Stimulated activated CD4-positive, alpha-beta T cell treated with anti-CD3 and anti-CD28 coated beads, Interleukin-15, amount 100 ng/mL, for 24 hours (primary cell): Measurements from ENCODE around the gene CLDN5.
"Not testable (repeated sequence)": the region's sequence is repeated elsewhere in the genome, so short reads cannot be mapped to it uniquely, and the experiment has no call there.

ENCODE experiments used
- DNase-seq: peaks from one replicate; pipeline ENCODE4 v3.0.0-alpha.2; 2020

Gene CLDN5, protein sequence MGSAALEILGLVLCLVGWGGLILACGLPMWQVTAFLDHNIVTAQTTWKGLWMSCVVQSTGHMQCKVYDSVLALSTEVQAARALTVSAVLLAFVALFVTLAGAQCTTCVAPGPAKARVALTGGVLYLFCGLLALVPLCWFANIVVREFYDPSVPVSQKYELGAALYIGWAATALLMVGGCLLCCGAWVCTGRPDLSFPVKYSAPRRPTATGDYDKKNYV

DNA sequence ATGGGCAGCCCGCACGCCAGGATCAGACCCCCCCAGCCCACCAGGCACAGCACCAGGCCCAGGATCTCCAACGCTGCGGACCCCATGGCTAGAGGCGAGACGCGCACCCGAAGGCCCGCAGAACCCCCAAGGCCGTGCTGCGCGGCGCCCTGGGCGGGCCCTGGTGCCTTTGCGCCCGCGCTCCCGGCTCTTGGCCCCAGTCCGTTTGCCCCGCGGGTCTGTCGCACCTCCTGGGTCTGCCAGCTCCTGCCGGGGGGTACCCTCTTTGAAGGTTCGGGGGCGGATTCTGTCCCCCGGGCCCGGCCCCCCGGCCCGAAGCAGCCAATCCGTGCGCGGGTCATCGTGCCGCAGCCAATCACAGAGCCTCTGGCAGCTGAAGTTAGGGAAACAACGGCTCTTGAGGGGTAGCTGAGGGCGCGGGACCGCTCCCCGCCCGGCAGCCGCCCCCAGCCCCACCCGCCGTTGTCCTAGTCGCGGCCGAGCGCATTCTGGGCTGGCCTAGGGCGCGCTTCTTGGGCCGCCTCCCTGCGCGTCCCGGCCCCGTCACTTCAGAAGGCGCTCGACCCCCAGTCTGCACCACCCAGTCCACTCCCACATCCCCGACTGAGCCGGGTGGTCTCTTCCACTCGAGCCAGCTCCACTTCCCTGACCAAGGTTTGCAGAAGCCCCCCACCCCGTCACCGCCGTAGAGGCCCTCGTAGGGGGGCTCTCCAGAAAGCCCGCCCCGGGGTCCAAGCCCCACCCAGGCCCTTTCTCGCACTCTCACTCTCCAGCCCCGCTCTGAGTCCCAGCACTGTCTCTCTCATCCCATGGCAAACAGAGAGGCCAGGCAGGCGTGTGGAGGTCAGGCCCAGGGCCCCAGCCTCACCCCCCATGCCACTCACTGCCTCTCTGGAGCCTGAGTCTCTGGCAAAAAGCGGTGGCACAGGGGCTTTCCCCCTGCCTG, at the start of gene CLDN5:
TSS of gene CLDN5 (minus strand) at position 241 of the 946 bp plus-strand sequence. CDS start at position 86, 155 bp downstream.
- peak; percentile 46 for DNase-seq

DNA sequence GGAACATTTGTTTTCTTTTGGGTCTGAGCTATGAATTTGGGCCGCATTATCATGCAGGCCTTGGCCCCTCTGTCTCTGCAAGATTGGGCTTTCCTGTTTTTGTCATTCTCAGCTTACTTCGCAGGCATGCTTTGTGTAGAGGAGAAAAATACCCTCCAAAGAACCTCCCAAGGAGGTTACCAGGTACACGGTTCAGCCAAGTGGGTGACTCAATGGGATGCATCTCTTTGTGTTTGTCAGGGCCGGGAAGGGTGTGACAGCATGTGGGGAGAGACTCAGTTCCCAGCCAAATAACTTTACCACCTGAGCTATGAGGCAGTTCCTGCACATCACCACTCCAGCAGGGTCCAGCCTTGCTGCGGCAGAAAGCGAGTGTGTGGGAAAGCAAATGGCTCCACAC, 47.8 kb upstream of the CLDN5 start:
- no peak for DNase-seq

DNA sequence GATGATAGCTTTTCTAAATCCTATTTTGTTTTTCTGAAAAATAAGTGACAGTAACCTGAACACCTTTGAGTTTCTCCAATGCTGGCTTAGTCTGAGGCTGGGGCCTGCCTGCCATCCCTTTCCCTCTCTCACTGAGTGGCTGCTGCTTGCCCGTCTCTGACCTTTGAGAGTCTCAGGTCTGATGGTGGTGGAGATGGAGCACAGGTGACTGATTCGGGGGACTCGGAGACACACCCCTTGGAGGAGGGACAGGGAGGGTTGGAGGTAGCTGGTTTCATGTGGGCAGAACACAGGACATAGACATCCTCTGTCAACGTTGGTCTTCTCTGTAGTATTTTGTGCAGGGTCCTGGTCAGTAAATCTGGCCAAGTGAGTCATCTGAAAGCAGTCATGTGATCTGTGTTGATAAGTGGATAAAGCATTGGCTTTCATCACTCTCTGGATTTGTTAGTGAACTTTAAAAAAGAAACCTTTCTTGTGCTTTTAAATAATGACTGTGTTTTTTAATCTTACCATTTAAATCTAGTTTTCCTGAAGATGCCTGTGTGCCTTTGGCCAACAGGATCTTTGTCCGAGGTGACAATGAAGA, 47.1 kb upstream of the CLDN5 start:
- DNase-seq = no peak

DNA sequence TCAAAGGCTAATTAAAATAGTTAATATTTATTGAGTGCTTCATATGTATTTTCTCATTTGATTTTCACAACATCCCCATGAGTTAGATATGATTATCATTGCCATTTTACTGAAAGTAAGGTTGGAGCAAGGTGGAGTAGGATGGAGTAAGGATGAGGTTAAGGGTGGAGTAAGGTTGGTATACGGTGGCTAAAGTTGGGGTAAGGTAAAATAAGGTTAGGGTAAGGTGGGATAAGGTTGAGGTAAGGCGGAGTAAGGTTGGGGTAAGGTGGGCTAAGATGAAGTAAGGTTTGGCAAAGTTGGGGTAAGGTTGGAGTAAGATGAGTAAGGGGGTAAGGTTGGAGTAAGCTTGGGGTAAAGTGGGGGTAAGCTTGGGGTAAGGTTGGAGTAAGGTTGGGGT, 45.8 kb upstream of the CLDN5 start:
- no peak for DNase-seq

DNA sequence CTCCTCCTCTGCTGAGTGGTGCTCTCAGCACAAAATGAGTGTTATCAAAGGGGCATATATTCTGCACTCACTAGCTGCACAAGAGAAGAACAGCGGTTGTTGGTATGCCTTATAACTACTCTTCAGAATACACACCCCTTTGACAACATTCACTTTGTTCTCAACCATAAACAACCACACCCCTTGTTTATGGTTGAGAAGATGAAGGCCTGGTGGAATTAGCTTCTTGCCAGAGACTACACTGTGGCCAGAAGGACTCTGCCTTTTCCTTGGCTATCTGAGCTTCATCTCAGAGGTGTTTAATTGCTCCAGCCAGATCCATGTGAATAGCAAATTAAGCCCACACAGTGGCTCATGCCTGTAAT, 45.0 kb upstream of the CLDN5 start:
- DNase-seq = no peak

DNA sequence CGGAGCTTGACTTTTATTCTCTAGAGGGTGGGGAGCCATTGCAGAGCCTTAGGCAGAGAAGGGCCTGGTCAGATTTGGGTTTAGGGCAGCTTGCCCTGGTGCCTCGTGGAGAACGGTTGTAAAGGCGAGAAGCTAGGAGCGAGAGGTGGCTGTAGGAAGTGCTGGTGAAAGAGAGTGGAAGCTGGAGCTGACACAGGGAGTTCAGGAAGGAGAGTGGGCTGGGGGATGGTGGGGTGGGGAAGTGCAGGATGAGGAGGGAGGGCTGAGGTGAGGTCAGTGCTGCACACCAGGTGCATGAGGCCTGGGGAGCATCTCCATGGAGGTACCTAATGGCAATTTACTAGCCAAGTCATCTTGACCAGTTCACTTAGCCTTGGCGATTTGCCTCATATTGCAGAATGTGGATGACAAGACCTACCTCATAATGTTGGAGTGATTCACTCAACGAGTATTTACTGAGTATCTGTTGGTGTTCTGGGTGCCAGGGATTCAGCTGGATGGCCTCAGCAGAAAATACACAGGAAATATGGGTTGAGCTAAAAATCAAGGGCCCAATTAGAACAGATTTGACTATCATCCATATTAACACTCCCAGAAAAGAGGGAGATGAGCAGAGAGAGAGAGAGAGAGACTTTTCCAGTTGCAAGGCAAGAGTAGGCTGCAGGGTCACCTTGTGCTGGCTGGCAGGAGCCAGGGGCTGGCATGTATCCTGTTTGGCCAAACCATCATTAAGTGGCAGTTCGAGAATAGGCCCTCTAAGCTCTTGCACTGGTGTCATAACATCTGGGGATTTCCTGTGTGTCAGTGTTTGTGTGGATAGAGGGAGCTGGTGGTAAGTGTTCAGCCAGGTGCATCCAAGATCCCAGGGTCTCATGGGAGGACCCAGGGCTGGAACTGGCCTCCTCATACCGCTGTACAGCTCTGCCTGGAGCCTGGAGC, 44.4 kb upstream of the CLDN5 start:
- no peak for DNase-seq

DNA sequence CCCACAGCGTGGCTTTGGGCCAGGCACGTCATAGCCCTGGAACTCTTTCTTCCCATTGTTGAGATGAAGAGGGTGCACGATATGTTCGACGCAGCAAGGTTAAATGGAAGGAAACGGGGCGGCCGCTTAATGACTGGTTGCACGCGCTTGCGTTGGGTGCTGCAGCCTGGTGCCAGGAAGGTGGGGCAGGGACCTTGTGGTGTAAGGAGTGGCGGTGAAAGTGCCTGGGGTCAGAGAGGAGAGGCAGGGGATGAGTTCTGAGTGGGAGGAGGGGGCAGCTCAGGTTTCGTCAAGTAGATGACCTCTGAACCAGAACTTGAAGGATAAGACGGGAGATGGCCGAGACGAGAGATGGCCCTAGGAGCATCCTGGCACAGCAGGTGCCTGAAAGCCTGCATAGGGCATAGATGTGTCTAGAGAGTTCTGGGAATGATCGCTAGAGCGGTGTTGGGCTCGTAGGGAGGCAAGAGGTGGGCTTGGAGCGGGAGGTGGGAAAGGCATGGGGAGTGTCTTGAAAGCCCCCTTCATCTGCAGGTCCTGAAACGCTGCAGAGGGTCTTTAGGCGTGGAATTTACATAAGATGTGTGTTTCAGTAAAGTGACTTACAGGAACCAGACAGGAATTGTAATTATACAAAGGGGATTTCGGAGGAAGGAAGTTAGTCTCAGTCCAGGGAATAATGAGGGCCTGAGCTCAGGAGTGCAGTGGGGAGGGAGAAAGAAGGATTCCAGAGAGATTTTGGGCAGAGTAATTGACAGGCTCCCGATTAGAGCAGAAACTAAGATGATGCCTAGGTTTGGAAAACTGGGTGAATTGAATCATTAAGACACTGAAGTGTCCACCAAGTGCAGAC, 43.2 kb upstream of the CLDN5 start:
- DNase-seq = no peak

DNA sequence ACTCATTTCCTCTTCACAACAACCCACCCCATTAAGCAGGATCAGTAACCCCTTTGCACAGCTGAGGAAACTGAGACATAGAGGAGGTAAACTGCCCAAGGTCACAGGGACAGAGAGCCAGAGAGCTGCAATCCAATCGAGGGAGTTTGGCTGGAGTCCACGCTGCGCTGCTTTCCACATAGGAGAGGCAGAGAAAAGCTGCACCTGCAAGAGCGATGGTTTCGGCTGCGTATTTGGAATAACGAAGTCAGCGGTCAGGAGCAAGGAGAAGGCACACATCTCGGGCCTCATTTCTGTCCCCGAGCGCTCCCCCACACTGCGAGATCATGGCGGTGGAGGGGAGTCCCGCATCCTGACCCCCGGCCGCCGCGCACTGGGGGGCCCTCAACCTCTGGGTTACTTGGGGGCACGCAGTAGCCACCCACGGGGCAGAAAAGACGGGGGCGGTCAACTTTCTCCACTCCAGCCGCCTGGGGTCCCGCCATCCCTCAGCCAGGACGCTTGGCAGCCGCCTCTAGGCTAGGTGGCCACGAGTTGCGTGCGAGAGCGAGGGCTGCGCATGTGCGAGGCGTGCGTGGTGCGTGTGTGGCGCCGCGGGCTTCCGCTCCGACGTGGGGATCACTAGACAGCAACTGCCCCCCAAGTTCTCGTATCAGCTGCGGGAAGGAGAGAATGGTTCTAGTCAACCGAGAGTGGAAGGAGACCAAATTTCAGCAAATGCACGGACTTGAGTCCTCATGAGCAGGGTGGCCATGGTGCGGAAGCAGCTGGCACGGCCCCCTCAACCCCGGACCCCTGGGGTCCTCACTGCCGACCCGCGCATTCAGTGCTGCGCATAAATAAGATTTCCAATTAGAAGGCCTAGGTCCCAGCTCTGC, 42.3 kb upstream of the CLDN5 start:
- DNase-seq = no peak

DNA sequence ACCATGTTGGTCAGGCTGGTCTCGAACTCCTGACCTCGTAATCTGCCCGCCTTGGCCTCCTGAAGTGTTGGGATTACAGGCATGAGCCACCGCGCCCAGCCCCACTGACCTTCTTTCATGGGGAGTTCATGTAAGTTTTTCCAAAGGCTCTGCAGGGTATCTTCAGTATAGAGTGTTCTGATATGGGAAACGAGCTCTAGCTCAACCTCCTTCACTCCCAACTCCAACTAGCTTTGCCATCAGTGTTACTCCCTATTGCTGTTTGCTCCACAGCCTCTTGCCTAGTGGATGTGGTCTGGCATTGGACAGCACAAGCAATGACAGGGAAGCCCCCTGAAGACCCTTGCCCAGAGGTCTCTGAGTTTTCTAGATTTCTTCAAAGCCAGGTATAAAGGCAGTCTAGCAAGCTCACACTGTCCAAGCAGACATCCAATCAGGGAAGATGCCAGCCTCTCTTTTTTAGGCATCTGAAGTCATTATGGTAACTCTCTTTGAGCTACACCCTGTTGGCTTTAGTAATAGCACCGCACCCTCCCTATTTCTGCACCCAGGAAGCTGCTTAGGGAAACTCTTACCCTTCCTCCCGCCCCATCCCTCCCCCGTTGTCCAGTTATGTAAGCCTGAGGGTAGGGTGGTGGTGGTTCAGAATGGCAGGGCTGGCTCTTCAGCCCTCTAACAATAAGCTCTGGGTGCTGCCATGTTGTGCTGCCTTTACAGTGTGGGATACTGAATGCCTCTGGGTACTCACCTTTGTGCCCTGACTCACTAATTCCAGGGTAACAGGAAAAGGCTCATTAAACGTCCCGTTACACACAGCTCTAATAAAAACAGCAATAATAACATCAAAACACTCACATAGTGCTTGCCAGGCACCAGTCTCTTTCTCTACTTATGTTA, 41.4 kb upstream of the CLDN5 start:
- no peak for DNase-seq

DNA sequence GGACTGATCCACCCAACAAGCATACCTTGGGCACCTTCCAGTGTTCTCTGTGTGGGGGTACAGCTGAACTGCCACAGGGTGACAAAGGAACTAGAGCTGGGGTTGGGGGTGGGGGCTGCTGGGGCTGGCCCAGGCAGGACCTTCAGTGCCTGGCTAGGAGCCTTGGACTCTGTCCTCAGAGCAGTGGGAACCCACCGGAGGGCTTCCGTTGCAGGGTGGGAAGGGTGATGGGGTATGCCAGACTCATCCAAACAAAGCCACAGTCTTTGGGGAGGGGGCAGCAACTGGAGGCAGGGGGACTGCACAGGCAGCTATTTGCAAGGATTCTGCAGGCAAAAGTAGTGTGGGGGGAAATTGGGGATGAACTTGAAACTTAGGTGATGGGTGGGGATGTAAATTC, 35.7 kb upstream of the CLDN5 start:
- no peak for DNase-seq

DNA sequence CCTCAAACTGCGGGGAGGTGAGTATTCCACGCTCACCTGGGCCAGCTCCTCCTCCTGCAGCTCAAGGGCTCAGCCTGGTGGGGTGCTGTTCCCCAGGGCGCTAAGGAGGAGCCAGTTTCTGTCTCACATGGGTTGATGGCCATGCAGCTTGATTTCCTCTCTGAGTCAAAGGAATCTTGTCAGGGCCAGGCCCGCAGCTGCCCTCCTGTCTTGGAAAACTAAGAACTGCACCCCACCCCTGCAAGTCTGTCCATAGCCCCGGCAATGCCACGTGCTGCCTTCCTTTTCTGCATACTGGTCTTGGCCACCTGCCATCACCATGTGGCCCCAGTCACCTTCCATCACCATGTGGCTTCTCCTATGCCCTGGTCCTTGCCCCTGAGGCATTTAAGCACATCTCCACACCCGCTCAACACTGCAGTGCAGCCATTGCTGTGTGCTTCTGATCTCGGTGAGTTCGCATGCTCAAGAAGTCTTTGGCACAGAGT, 35.2 kb upstream of the CLDN5 start:
- DNase-seq = no peak

DNA sequence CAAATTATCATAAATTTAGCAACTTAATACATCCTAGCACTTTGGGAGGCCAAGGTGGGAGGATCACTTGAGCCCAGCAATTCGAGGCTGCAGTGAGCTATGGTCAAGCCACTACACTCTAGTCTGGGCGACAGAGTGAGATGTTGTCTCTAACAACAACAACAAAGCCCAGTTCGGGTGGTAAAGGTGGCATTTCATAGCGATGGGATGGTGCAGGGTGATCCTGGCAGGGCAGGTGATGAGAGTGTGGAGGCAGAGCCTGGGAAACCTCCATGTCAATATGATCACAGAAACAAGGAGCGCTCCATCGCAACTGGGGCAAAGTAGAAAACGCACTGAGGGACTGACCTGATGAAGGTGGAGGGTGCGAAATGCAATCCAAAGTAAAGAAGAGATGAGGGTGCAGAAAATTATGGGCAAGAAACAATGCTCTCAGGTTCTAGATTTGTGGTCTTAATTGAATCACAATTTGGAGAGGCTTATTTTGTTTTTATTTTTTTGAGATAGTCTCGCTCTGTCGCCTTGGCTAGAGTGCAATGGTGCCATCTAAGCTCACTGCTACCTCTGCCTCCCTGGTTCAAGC, 32.8 kb upstream of the CLDN5 start:
- no peak for DNase-seq

DNA sequence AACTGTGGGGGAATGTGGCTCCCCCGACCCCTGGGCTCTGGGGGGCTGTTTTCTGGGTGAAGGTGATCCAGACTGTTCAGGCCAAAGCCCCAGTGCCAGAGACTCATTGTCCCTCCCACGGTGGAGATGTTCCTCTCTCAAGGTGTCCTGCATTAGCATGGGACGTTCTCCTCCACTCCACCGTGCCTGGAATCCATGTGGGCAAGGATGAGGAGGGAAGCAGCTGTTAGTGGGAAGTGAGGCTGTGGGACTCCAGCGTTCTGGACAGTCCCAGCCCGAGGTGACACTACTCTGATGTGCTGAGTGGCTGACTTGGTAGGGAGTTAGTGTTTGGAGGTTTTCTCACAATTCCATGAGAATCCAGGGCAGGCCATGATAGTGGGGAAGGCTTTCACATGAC, 31.4 kb upstream of the CLDN5 start:
- no peak for DNase-seq

DNA sequence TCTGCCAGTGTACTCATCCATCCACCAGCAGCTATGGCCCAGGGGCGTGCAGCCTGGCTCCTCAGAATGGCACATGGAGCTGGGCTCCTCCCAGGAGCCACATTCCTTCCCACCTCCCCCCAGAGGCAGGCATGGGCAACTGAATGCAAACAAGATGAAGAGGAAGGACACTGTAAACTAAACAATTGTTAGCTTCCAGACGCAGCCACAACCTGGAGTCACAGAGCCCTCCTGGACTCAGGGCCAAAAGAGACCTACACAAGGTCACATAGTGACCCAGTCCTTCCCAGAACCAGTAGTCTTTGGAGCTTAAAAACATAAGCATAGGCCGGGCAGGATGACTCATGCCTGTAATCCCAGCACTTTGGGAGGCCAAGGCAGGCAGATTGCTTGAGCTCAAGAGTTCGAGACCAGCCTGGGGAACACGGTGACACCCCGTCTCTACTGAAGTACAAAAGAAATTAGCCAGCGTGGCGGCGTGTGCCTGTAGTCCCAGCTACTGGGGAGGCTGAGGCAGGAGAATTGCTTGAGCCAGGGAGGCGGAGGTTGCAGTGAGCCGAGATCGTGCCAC, 30.7 kb upstream of the CLDN5 start:
- DNase-seq = no peak

DNA sequence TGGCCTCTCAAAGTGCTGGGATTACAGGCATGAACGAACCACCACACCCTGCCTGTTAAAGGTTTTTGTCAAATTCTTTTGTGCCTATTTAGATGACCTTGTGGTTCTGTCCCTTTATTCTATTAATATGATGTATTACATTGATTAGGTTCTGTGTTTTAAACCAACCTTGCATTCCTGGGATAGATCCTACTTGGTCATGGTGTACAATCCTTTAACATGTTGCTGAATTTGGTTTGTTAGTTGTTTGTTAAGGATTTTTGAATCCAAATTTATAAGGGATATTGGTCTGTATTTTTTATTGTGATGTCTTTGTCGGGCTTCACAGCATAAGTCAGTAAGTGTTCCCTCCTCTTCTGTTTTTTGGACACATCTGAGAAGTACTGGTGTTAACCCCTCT, 29.0 kb upstream of the CLDN5 start:
- DNase-seq = no peak

DNA sequence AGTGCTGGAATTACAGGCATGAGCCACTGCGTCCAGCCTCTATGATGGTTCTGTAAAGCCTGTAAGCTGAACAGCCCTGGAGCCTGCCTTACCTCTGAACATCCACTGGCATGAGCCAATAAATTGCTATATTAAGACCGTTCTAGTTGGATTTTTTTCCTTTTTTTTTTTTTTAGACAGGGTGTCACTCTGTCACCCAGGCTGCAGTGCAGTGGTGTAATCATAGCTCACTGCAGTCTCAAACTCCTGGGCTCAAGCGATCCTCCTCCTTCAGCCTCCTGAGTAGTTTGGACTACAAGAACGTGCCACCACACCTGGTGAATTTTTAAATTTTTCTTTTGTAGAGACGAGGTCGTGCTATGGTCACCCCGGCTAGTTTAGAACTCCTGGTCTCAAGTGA, 26.2 kb upstream of the CLDN5 start:
- DNase-seq = no peak

DNA sequence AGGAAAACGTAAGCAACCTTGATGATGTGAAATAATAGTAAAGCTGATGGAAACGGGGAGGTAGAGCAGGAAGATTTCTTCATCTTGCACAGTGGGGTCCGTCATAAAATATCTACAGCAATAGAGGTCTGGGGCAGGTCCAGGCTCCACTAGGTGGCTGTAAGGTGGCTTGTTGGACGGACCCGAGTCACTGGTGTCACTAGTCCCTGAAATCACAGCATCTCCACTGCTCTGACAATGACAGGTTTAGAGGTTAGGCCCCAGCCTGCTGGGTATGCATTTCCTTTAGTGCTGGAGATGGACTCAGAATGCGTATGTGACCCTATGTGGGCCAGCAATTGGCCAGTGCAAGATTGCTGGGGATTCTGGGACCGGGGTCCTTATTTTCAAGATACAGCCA, 25.2 kb upstream of the CLDN5 start:
- no peak for DNase-seq

DNA sequence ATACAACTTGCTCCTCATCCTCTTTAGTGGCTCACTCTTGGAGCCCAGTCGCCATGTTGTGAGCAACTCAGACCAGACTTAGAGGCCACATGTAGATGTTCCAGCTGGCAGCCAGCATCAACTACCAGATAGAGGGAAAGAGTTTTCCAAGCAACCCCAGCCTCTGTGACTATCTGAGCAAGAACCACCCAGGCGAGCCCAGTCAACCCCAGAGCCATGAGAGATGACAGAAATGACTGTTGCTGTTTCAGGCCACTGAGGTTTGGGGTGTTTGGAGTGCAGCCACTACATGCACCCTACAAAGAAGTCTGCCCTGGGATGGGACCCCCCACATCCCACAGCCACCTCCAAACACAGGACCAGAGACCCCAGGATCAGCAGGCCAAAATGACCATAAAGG, 24.8 kb upstream of the CLDN5 start:
- no peak for DNase-seq

DNA sequence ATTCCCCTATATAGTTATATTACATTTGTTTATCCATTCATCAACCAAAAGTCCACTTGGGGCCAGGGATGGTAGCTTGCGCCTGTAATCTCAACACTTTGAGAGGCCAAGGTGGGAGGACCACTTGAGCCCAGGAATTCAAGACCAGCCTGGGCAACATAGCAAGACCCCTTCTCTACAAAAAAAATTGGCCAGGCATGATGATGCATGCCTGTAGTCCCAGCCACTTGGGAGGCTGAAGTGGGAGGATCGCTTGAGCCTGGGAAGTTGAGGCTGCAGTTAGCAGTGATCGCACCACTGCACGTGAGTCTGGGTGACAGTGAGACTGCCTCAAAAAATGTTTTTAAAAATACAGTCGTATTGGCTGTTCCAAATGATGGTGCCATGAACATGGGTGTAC, 24.2 kb upstream of the CLDN5 start:
- DNase-seq = not testable (repeated sequence)
